ENCODE data around the gene KPNB1.
A peak's percentile ranks its signal among the peaks of the same experiment; 100 is the strongest.

The KPNB1 gene

DNA sequence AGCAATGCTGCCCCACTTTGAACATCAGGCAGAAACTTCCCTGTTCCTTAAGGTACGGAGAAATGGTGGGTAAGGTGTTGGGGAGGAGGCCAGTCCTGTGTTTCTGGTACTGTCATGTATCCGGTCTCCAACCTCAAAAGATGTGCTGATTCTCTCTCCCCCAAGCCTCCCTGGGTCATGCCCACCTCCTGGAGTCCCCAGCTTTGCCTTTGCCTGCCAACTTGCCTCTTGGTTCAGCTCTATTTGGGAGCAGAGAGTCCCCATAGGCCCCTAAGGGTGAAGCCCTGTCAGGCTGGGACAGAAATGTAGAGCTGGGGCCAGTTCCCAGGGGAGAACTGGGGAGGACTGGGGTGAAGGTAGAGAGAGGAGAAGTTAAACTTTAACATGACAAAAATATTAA, 81.7 kb downstream of the KPNB1 start:
- H3K27ac Mint-ChIP-seq, result peak overlapping the region; percentile 84

DNA sequence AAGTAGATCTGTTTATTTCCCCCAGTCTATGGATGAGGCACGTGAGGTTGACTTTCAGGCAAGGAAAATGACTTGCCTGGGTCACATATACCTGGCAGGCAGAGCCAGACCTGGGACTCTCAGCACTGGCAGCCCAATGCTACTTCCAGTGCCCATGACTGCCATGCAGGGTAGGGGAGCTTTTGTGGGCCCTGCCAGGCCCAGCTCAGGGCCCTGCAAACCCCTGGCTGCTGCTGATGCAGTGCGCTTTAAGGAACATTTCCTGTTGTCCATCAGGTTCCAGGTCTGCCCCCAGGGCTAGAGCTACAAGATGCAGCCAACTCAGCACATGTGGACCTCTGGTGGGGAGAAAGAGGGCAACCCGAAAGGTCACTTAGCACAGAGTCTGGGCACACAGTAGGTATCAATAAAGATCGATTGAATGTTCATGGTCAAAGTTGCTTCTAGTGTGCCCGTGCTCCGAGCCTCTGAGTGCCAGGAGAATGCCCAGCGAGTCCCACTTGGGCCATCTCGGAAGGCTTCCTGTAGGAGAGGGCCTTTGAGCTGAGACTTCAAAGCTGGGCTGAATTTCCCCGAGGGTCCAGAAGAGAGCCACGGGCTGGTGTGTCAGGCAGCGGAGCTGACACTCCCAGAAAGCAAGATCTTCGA, 82.8 kb downstream of the KPNB1 start:
- DNase-seq (ENCODE audit: low spot score in 2 of 2), result no peak
- no peak for ATAC-seq
- Mint-ChIP-seq H3K4me3 (peak overlapping the region; percentile 99), H3K9me3 (no peaks in the 10 kb centered on the region), H3K27ac (peak overlapping the region; percentile 84), H3K36me3 (peaks cover 45% of the 10 kb centered on the region), H3K4me1 (peaks cover 73% of the 10 kb centered on the region)

More for the DNA sequence above, 81.7 kb downstream of the KPNB1 start:
- Mint-ChIP-seq H3K36me3 (peaks cover 34% of the 10 kb centered on the region), H3K9me3 (no peaks in the 10 kb centered on the region), H3K4me3 (peak overlapping the region; percentile 99), H3K4me1 (peaks cover 74% of the 10 kb centered on the region)
- no peak for DNase-seq (ENCODE audit: low spot score in 2 of 2)
- no peak for ATAC-seq

DNA sequence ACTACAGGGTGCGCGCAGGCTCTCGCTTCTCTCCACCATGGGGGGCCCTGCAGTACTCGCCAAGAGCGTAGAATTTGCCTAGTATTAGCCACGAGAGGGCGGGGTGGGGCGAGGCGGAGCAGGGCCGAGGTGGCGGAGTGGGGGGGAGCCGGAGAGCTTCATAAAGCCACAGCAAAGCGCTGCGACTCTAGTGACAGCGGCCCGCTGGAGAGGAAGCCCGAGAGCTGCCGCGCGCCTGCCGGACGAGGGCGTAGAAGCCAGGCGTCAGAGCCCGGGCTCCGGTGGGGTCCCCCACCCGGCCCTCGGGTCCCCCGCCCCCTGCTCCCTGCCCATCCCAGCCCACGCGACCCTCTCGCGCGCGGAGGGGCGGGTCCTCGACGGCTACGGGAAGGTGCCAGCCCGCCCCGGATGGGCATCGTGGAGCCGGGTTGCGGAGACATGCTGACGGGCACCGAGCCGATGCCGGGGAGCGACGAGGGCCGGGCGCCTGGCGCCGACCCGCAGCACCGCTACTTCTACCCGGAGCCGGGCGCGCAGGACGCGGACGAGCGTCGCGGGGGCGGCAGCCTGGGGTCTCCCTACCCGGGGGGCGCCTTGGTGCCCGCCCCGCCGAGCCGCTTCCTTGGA, 83.4 kb downstream of the KPNB1 start, which contains the start of gene TBX21:
Gene TBX21 (plus strand): TSS at position 190 of the 627 bp plus-strand sequence. CDS start 219 bp downstream, at position 409.
- peaks cover 52% of the 10 kb centered on the region for H3K36me3 Mint-ChIP-seq
- no peaks in the 10 kb centered on the region for H3K9me3 Mint-ChIP-seq
- DNase-seq (ENCODE audit: low spot score in 2 of 2), result peak; percentile 83 to 95
- peak; percentile 87 for ATAC-seq
- H3K4me3 Mint-ChIP-seq, result peak within 1 kb of the TSS; percentile 99
- peaks cover 67% of the 10 kb centered on the region for H3K4me1 Mint-ChIP-seq
- peak within 1 kb of the TSS; percentile 98 for H3K27ac Mint-ChIP-seq

DNA sequence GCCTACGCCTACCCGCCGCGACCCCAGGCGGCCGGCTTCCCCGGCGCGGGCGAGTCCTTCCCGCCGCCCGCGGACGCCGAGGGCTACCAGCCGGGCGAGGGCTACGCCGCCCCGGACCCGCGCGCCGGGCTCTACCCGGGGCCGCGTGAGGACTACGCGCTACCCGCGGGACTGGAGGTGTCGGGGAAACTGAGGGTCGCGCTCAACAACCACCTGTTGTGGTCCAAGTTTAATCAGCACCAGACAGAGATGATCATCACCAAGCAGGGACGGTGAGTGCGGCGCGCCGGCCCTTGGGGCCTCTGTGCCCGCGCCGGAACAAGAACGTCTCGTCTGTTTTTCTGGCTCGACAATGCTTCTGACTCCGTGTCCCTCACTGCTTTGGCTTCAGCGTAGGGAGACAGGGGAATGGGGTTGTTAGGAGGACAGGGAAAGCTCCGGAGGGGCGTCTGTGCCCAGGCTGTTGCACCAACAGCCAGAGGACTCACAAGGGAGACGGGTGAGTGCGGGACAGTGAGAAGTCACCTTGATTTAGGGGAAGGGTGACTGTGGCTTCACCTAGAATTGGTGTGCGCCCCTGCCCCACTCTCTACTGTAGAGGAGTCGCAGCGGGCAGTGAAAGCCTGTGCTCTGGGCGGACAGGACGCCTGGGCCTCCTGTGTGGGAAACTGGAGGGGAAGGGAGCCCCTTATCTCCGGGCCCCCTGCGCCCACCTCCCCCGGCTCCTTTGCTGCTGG, 84.1 kb downstream of the KPNB1 start:
- DNase-seq (ENCODE audit: low spot score in 2 of 2) (peak; percentile 9 to 70), ATAC-seq (peak; percentile 2)
- H3K27ac Mint-ChIP-seq, result peak overlapping the region; percentile 98
- peaks cover 59% of the 10 kb centered on the region for H3K36me3 Mint-ChIP-seq
- H3K4me1 Mint-ChIP-seq, result peaks cover 62% of the 10 kb centered on the region
- peak overlapping the region; percentile 99 for H3K4me3 Mint-ChIP-seq
- H3K9me3 Mint-ChIP-seq, result no peaks in the 10 kb centered on the region

DNA sequence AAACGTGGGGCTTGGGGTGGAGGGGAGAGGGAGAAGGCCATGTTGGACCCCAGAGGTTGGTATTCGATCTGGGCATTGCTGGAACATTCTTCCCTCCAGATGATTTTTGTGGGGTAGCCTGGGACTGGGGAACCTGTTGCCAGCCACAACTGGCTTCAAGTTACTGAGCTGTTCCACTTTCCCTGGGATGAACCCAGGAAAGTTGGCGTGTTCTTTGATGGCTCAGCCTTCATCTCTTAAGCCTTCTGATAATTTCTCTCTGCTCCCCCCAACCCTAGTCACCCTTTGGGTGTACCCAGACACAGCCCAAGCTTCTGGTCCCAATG, 85.4 kb downstream of the KPNB1 start:
- ATAC-seq (no peak), DNase-seq (ENCODE audit: low spot score in 2 of 2) (no peak)
- peaks cover 59% of the 10 kb centered on the region for H3K4me1 Mint-ChIP-seq
- peaks cover 71% of the 10 kb centered on the region for H3K36me3 Mint-ChIP-seq
- peak overlapping the region; percentile 99 for H3K4me3 Mint-ChIP-seq
- H3K27ac Mint-ChIP-seq, result peak overlapping the region; percentile 98
- H3K9me3 Mint-ChIP-seq, result no peaks in the 10 kb centered on the region
